Panc1 (cell line): Measurements from ENCODE around the gene PPP2R5A.

ENCODE experiments used
- CTCF ChIP-seq: fragments of 450-650 bp; IDR thresholded peaks from 2 replicates; pipeline ENCODE4 v1.5.1; 2017; ENCODE audit warnings: mild to moderate bottlenecking
- POLR2AphosphoS5 ChIP-seq: IDR thresholded peaks from 2 replicates; pipeline ENCODE4 v1.6.1; 2012; ENCODE audit warnings: mild to moderate bottlenecking, low read depth, low read length, moderate library complexity
- REST ChIP-seq, 2 experiments: IDR thresholded peaks; 2 replicates each; pipeline ENCODE4 v1.6.1; 2011 to 2012; ENCODE audit warnings: low read depth in 2 of 2, control low read depth in 1 of 2, low read length in 1 of 2, mild to moderate bottlenecking in 1 of 2, moderate library complexity in 1 of 2; ENCODE audit not compliant: insufficient read depth in 1 of 2

GRCh38 chr1:212244441-212244840, 40.8 kb upstream of the PPP2R5A start:
- TF ChIP-seq CTCF (no peak), REST (IDR thresholded peaks at IDR 0.05; ENCODE audit: insufficient read depth in 1 of 2, low read depth in 2 of 2, low read length in 1 of 2) (no peak), POLR2AphosphoS5 (no peak)
